ENCODE results near the gene PEF1. TPM values are rescaled to one million over a fixed set of nuclear protein-coding genes. Genes with fewer than 3 reads are reported as not detected.

Gene PEF1
- polyA plus RNA-seq, 3 donors = 36.6 to 81.7 (median 70.7) TPM

DNA sequence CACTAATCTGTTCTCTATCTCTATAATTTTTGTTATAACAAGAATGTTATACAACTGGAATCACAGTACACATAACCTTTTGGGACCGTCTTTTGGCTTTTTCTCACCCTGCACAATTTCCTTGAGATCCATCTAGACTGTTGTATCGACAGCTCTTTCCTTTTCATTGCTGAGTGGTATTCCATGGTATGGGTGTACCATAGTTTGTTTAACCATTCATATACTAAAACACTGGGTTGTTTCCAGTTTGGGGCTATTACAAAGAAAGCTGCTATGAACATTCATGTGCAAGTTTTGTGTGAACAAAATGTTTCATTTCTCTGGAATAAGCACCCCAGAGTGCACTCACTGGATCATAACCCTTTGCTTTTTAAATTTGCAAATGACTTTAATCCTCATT, 42.6 kb downstream of the PEF1 start:
- H3K27ac Mint-ChIP-seq = no peak overlapping the region
- Histone ChIP-seq H3K36me3 (replicated peaks in 1 of 2; ENCODE audit: control insufficient read depth in 1 of 2, insufficient read depth in 2 of 2, low read length in 2 of 2) (no peaks in the 10 kb centered on the region), H3K4me1 (ENCODE audit: control insufficient read depth in 1 of 2, insufficient read depth in 2 of 2, low read length in 2 of 2) (peaks cover 12 to 13% of the 10 kb centered on the region in 2 donors), H4K20me1 (ENCODE audit: insufficient read depth, low read length) (no peaks in the 10 kb centered on the region), H3K9ac (ENCODE audit: insufficient read depth, low read length, poor library complexity, severe bottlenecking) (no peak overlapping the region), H3K9me3 (replicated peaks in 1 of 2; ENCODE audit: control insufficient read depth in 1 of 2, insufficient read depth in 1 of 2, low read length in 2 of 2) (peaks cover 0 to 2% of the 10 kb centered on the region in 2 donors), H3K4me3 (replicated peaks in 1 of 3; ENCODE audit: low read depth in 2 of 3, low read length in 3 of 3) (no peak overlapping the region), H3K27ac (ENCODE audit: low read depth in 1 of 2, low read length in 2 of 2) (no peak overlapping the region), H3K4me2 (replicated peaks; ENCODE audit: extremely low read depth, low read length, poor library complexity, severe bottlenecking) (no peak overlapping the region), H3K79me2 (ENCODE audit: insufficient read depth, low read length) (no peaks in the 10 kb centered on the region), H2AFZ (ENCODE audit: insufficient read depth, low read depth, low read length, poor library complexity, severe bottlenecking) (no peak overlapping the region), H3K27me3 (ENCODE audit: control insufficient read depth in 2 of 2, insufficient read depth in 2 of 2, low read length in 2 of 2) (no peaks in the 10 kb centered on the region)
- H3K27me3 Mint-ChIP-seq (ENCODE audit: low read depth in 3 of 3) = peaks cover 1 to 7% (median 1%) of the 10 kb centered on the region in 3 donors
- H3K9me3 Mint-ChIP-seq = peaks cover 0 to 5% (median 0%) of the 10 kb centered on the region in 7 donors
- intact Hi-C loops (cut with micrococcal nuclease) = no loop called here
- no peak for DNase-seq
- WGBS (ENCODE audit: insufficient coverage) = no CpG with 5 or more reads among the region's 2 CpGs
- TF ChIP-seq, protein P1, sequence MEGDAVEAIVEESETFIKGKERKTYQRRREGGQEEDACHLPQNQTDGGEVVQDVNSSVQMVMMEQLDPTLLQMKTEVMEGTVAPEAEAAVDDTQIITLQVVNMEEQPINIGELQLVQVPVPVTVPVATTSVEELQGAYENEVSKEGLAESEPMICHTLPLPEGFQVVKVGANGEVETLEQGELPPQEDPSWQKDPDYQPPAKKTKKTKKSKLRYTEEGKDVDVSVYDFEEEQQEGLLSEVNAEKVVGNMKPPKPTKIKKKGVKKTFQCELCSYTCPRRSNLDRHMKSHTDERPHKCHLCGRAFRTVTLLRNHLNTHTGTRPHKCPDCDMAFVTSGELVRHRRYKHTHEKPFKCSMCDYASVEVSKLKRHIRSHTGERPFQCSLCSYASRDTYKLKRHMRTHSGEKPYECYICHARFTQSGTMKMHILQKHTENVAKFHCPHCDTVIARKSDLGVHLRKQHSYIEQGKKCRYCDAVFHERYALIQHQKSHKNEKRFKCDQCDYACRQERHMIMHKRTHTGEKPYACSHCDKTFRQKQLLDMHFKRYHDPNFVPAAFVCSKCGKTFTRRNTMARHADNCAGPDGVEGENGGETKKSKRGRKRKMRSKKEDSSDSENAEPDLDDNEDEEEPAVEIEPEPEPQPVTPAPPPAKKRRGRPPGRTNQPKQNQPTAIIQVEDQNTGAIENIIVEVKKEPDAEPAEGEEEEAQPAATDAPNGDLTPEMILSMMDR (IDR thresholded peaks at IDR 0.05) = no peak
- no peaks in the 10 kb centered on the region for H3K36me3 Mint-ChIP-seq
- no peak overlapping the region for H3K4me3 Mint-ChIP-seq
- H3K4me1 Mint-ChIP-seq = peaks cover 11% of the 10 kb centered on the region

DNA sequence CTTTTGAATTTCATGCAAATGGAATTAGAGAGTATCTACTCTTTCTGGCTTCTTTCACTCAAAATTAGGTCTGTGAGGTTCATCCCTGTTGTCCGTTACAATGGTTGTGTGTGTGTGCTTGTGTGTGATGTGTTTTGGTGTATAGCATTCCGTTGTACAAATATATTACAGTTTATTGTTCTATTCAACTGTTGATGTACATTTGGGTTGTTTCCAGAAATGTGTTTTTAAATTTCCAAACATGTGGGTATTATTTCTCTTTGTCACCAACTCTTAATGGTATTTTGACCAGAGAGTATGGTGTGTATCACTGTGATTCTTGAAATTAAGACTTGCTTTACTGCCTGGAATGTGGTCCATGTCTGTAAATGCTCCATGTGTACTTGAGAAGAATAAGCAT, 44.0 kb downstream of the PEF1 start:
- TF ChIP-seq, protein P1 (IDR thresholded peaks at IDR 0.05) = no peak
- no peak overlapping the region for H3K4me3 Mint-ChIP-seq
- peaks cover 0 to under 1% of the 10 kb centered on the region in 2 donors for H3K9me3 ChIP-seq (replicated peaks in 1 of 2; ENCODE audit: control insufficient read depth in 1 of 2, insufficient read depth in 1 of 2, low read length in 2 of 2)
- peaks cover 1 to 8% (median 1%) of the 10 kb centered on the region in 3 donors for H3K27me3 Mint-ChIP-seq (ENCODE audit: low read depth in 3 of 3)
- no peak for DNase-seq
- H3K36me3 Mint-ChIP-seq = no peaks in the 10 kb centered on the region
- no peak overlapping the region for H3K9ac ChIP-seq (ENCODE audit: insufficient read depth, low read length, poor library complexity, severe bottlenecking)
- H3K27ac ChIP-seq (ENCODE audit: low read depth in 1 of 2, low read length in 2 of 2) = no peak overlapping the region
- no peak overlapping the region for H2AFZ ChIP-seq (ENCODE audit: insufficient read depth, low read depth, low read length, poor library complexity, severe bottlenecking)
- no peaks in the 10 kb centered on the region for H3K79me2 ChIP-seq (ENCODE audit: insufficient read depth, low read length)
- no peaks in the 10 kb centered on the region for H3K27me3 ChIP-seq (ENCODE audit: control insufficient read depth in 2 of 2, insufficient read depth in 2 of 2, low read length in 2 of 2)
- peaks cover under 1 to 3% of the 10 kb centered on the region in 2 donors for H3K4me1 ChIP-seq (ENCODE audit: control insufficient read depth in 1 of 2, insufficient read depth in 2 of 2, low read length in 2 of 2)
- H4K20me1 ChIP-seq (ENCODE audit: insufficient read depth, low read length) = no peaks in the 10 kb centered on the region
- peaks cover 0 to 5% (median 0%) of the 10 kb centered on the region in 7 donors for H3K9me3 Mint-ChIP-seq
- peaks cover 13% of the 10 kb centered on the region for H3K4me1 Mint-ChIP-seq
- H3K4me3 ChIP-seq (replicated peaks in 1 of 3; ENCODE audit: low read depth in 2 of 3, low read length in 3 of 3) = no peak overlapping the region
- no peak overlapping the region for H3K27ac Mint-ChIP-seq
- no CpG with 5 or more reads among the region's 2 CpGs for WGBS (ENCODE audit: insufficient coverage)
- H3K4me2 ChIP-seq (replicated peaks; ENCODE audit: extremely low read depth, low read length, poor library complexity, severe bottlenecking) = no peak overlapping the region
- H3K36me3 ChIP-seq (replicated peaks in 1 of 2; ENCODE audit: control insufficient read depth in 1 of 2, insufficient read depth in 2 of 2, low read length in 2 of 2) = no peaks in the 10 kb centered on the region
- intact Hi-C loops (cut with micrococcal nuclease) = no loop called here
